Skeletal muscle satellite cell (primary cell): ENCODE results near the gene MAGI2.
A peak's percentile ranks its signal among the peaks of the same experiment; 100 is the strongest.

Experiments used
- H3K27me3 ChIP-seq: 2 replicates; pipeline ENCODE4 v1.7.0; 2013; ENCODE audit warnings: low read length; ENCODE audit not compliant: control insufficient read depth, insufficient read depth
- H3K36me3 ChIP-seq: 2 replicates; pipeline ENCODE4 v1.7.0; 2013; ENCODE audit warnings: mild to moderate bottlenecking, control low read depth, low read length; ENCODE audit not compliant: insufficient read depth
- H3K4me1 ChIP-seq: 2 replicates; pipeline ENCODE4 v1.7.0; 2013; ENCODE audit warnings: low read length; ENCODE audit not compliant: control insufficient read depth, insufficient read depth
- H3K4me2 ChIP-seq: 2 replicates; pipeline ENCODE4 v1.7.0; 2013; ENCODE audit warnings: mild to moderate bottlenecking, low read length
- H3K4me3 ChIP-seq: 2 replicates; pipeline ENCODE4 v1.7.0; 2013; ENCODE audit warnings: low read length
- H3K9ac ChIP-seq: 2 replicates; pipeline ENCODE4 v1.7.0; 2013; ENCODE audit warnings: mild to moderate bottlenecking, low read depth, low read length, moderate library complexity
- H3K9me3 ChIP-seq: replicated peaks from 2 replicates; pipeline ENCODE4 v1.7.0; 2013; ENCODE audit warnings: mild to moderate bottlenecking, control low read depth, low read length

MAGI2 gene

GRCh38 chr7:79286181-79286580, 167.3 kb downstream of the MAGI2 start:
- Histone ChIP-seq H3K4me3 (no peak overlapping the region), H3K9ac (no peak overlapping the region), H3K4me2 (no peak overlapping the region), H3K4me1 (peaks cover 62% of the 10 kb centered on the region), H3K9me3 (no peaks in the 10 kb centered on the region), H3K27me3 (no peaks in the 10 kb centered on the region), H3K36me3 (no peaks in the 10 kb centered on the region)

DNA sequence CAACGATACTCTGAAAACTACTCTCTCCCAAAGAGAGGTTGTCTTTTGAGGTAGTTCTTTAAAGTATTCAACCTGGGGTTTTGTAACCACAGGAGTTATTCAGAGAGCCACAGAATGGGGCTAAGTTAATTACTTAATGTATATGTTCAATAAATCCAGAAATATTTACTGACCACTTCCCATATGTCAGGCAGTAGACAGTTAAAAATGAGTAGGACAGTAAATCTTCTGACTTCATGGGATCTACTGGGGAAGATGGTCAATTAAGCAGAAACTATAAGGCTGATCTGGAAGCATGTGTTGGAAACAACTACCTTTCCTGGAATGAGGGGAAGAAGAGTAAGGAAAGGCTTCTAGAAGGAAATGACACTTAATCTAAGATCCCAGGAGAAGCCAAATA, 167.7 kb downstream of the MAGI2 start:
- Histone ChIP-seq H3K9me3 (no peaks in the 10 kb centered on the region), H3K4me3 (no peak overlapping the region), H3K27me3 (no peaks in the 10 kb centered on the region), H3K36me3 (no peaks in the 10 kb centered on the region), H3K4me2 (no peak overlapping the region), H3K4me1 (peaks cover 62% of the 10 kb centered on the region), H3K9ac (no peak overlapping the region)

DNA sequence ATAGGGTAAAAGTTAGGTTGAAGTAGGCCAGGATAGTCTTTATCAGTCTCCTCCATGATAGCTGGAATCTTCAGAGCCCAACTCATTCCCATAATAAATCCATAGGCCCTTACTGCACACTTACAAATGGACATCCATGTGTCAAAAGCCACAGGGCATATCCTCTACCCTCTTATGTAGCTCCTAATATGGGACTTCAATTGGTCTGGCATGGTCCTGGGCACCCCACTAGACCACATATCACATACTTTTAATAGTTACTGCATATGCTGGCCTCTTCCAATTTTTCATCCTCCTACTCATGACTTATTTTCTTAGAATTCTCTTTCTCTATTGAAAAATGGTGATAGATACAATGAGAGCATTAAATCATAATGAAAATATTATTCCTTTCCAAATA, 169.3 kb downstream of the MAGI2 start:
- Histone ChIP-seq H3K36me3 (no peaks in the 10 kb centered on the region), H3K4me2 (peak overlapping the region; percentile 17), H3K4me3 (no peak overlapping the region), H3K27me3 (no peaks in the 10 kb centered on the region), H3K9ac (peak overlapping the region; percentile 36), H3K4me1 (peaks cover 60% of the 10 kb centered on the region), H3K9me3 (no peaks in the 10 kb centered on the region)

GRCh38 chr7:79282882-79283602, 170.4 kb downstream of the MAGI2 start:
- peak overlapping the region; percentile 25 for H3K4me3 ChIP-seq
- H3K4me2 ChIP-seq = peak overlapping the region; percentile 79
- no peaks in the 10 kb centered on the region for H3K36me3 ChIP-seq
- peak overlapping the region; percentile 81 for H3K9ac ChIP-seq
- H3K4me1 ChIP-seq = peaks cover 54% of the 10 kb centered on the region
- no peaks in the 10 kb centered on the region for H3K27me3 ChIP-seq
- H3K9me3 ChIP-seq = no peaks in the 10 kb centered on the region

DNA sequence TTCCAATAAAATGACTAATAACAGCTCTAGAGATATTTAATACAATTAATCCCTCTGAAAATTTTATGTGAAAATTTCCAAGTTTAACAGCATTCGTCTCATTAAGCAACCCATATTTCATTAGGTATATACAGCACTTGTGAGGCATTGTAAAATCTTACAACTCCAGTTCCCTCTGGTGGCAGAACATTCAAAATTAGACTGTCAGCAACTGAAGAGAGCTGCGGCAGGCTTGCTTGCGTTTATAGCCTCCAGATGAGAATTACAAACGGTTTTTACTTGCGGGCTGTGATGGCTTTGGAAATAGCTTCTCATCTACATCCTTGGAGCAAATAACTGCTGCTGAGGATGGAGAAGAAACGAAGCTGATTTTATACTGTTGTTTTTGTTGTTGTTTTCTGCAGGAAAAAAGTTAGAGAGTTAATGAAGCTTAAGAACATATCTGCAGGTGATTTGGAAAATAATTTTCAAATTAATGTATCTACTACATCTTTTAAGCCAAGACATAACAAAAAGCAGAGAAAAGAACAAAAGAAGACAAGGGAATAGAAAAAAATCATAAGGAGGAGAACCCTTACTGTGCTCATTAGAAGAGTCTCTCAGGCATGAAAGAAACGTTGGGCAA, 171.3 kb downstream of the MAGI2 start:
- H3K9me3 ChIP-seq = no peaks in the 10 kb centered on the region
- peaks cover 54% of the 10 kb centered on the region for H3K4me1 ChIP-seq
- H3K9ac ChIP-seq = peak overlapping the region; percentile 81
- no peaks in the 10 kb centered on the region for H3K27me3 ChIP-seq
- H3K36me3 ChIP-seq = no peaks in the 10 kb centered on the region
- H3K4me3 ChIP-seq = peak overlapping the region; percentile 25
- H3K4me2 ChIP-seq = peak overlapping the region; percentile 79

- H3K9ac ChIP-seq = peak overlapping the region; percentile 81
- no peak overlapping the region for H3K4me3 ChIP-seq
- no peak overlapping the region for H3K4me2 ChIP-seq
- H3K4me1 ChIP-seq = peaks cover 54% of the 10 kb centered on the region
- no peaks in the 10 kb centered on the region for H3K36me3 ChIP-seq
- no peaks in the 10 kb centered on the region for H3K27me3 ChIP-seq
- H3K9me3 ChIP-seq = no peaks in the 10 kb centered on the region
Measured at GRCh38 chr7:79281426-79281825, 172.0 kb downstream of the MAGI2 start.

DNA sequence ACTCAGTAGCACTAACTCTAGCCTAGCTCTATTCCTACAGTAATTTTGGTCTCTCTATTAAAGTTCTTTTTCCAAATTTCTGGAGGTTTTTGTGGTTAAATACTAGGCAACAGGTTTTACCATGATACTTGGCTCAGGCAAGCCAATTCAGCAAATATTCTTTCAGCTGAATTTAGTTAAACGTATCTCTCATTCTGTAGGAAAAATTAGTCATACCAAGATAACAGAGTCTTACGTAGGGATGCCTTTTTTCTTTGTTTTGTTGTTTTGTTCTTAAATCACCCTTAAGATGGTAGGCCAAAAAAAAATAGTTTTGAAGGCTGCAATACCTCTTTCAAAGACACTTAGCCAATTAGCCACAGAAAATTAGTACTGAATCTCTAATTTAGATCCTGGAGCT, 180.5 kb downstream of the MAGI2 start:
- Histone ChIP-seq H3K4me3 (no peak overlapping the region), H3K27me3 (no peaks in the 10 kb centered on the region), H3K4me1 (no peaks in the 10 kb centered on the region), H3K4me2 (no peak overlapping the region), H3K9me3 (no peaks in the 10 kb centered on the region), H3K9ac (no peak overlapping the region), H3K36me3 (no peaks in the 10 kb centered on the region)

GRCh38 chr7:79272066-79272669, 181.3 kb downstream of the MAGI2 start:
- Histone ChIP-seq H3K4me1 (no peaks in the 10 kb centered on the region), H3K36me3 (no peaks in the 10 kb centered on the region), H3K4me3 (no peak overlapping the region), H3K9me3 (no peaks in the 10 kb centered on the region), H3K9ac (no peak overlapping the region), H3K4me2 (no peak overlapping the region), H3K27me3 (no peaks in the 10 kb centered on the region)

- no peaks in the 10 kb centered on the region for H3K27me3 ChIP-seq
- no peaks in the 10 kb centered on the region for H3K9me3 ChIP-seq
- H3K36me3 ChIP-seq = no peaks in the 10 kb centered on the region
Measured at GRCh38 chr7:79268730-79269129, 184.7 kb downstream of the MAGI2 start.

DNA sequence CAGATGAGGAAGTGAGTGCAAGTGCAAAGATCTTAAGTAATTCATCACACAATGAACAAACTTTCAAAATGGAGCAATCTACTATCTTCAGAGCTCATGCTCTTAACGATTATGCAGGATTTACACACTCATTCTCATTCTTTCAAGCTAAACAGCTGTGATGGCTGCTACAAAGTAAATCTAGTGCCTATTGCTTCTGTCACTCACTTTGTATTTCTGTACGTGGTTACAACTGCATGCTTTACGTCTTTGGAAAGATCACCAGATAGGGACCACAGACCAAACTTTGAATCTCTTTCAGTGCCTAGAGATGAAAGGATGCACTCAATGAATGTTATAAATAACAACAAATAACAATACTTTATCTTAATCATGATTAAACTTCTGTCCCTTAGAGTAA, 194.6 kb downstream of the MAGI2 start:
- Histone ChIP-seq H3K4me3 (no peak overlapping the region), H3K27me3 (no peaks in the 10 kb centered on the region), H3K36me3 (no peaks in the 10 kb centered on the region), H3K4me2 (no peak overlapping the region), H3K9me3 (no peaks in the 10 kb centered on the region), H3K4me1 (no peaks in the 10 kb centered on the region), H3K9ac (no peak overlapping the region)

More at GRCh38 chr7:79268730-79269129, 184.7 kb downstream of the MAGI2 start:
- no peak overlapping the region for H3K4me2 ChIP-seq
- H3K4me3 ChIP-seq = no peak overlapping the region
- H3K4me1 ChIP-seq = no peaks in the 10 kb centered on the region
- no peak overlapping the region for H3K9ac ChIP-seq

DNA sequence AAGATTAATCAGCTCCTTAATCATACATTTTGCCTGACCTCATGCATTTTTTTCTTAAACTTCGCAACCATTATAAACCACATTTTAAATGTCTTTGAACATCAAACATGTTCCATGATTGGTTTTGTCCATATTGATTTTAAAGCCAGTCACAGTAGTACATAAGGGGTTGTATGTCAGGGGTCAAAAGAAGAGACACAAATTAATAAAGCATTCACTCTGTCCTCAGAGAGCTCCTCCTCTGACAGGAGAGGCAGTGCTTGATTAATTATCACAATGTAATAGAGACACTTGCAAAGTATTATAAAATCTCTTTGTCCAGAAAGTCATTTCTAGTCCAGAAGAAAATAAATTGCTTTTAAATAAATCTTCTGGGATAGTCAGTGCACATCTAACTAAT, 195.5 kb downstream of the MAGI2 start:
- H3K27me3 ChIP-seq = no peaks in the 10 kb centered on the region
- H3K9ac ChIP-seq = no peak overlapping the region
- H3K9me3 ChIP-seq = no peaks in the 10 kb centered on the region
- H3K4me3 ChIP-seq = no peak overlapping the region
- no peaks in the 10 kb centered on the region for H3K4me1 ChIP-seq
- no peak overlapping the region for H3K4me2 ChIP-seq
- no peaks in the 10 kb centered on the region for H3K36me3 ChIP-seq
